ENCODE measurements around the gene RRAS2.
A peak's percentile ranks its signal among the peaks of the same experiment; 100 is the strongest.
"Not testable (repeated sequence)": the region's sequence is repeated elsewhere in the genome, so short reads cannot be mapped to it uniquely, and the experiment has no call there.

The RRAS2 gene

DNA sequence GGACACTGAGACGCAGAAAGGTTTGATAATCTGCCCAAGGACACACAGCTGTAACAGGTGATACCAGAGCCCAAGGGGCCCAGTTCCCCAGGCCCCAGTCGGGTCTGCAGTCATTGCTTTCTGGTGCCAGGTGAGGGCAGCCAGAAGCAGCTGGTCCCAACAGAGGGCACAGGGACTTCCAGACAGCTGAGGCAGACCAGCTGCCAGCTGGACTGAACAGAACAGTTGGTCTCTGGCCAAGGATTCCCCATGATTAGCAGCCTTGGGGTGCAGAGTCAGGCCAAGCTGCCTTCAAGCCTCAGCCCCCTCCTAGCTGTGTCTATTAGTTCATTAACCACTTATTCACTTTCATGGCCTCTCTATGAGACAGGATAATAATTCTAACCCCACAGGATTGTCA is 105.6 kb downstream of the RRAS2 start:
- DNase-seq, result no peak

DNA sequence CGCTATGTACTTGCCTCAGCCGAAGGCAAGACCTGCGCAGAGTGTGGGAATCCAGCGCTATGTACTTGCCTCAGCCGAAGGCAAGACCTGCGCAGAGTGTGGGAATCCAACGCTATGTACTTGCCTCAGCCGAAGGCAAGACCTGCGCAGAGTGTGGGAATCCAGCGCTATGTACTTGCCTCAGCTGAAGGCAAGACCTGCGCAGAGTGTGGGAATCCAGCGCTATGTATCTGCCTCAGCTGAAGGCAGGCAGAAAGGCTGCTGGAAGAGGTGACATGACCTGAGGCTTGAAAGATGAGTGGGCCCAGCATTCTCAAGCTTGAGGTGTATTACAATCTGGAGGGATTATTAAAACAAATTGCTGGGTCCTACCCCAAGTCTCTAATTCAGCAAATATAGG is 106.5 kb downstream of the RRAS2 start:
- not testable (repeated sequence) for DNase-seq

DNA sequence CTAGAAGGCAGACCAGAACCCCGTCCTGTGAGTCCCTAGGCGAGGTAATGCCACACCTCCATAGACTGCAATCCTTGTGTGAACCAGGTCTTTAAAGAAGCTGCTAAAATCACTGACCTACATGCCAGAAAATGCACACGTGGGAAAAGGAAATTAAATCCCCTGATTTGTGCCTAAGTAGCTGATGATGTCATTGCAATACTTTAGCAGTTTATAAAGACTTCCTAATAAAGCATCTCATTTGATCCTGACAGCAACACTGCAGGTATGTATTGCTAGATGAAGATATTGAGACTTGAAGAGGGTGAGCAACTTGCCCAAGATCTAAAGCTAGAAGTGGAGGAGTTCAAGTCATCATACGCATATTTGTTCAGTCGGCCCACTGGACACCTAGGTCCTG is 107.2 kb downstream of the RRAS2 start:
- no peak for DNase-seq

DNA sequence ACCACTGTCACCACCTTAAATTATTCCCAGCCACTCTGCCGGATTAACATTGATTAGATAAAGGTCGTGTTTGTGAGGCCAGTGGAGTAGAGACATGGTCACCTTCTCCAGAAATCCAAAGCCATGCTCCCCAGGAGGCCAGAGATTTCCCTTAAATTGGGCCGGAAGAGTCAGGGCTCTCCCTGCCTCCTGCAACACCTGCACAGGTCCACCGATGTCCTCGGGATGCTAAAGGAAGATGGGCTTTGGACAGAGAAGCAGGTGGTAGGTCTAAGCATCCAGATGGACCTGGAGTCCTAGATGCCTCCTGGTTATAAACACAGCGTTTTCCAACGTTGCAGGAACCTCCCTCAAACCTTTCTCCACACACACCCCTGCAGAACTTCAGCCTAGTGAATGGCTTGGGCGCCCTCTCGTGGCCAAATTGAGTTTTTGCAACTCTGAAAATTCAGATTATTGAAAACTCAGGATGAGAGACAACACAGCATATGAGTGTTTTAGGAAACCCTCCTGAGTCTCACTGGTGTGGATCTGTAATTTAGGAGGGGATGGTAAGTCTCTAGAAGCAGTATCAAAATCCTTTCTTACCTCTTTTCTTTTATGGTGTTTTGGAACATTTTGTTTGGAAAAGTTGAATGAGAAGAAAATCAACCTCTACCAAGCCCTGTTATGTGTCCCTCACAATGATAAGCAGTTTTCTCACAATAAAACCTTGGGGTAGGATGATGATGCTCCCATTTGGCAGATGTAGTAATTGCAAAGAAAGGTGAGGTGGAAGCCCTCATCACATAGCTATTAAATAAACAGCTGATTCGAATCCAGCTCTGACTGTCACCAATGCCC is 109.6 kb downstream of the RRAS2 start:
- DNase-seq, result peak; percentile 48

DNA sequence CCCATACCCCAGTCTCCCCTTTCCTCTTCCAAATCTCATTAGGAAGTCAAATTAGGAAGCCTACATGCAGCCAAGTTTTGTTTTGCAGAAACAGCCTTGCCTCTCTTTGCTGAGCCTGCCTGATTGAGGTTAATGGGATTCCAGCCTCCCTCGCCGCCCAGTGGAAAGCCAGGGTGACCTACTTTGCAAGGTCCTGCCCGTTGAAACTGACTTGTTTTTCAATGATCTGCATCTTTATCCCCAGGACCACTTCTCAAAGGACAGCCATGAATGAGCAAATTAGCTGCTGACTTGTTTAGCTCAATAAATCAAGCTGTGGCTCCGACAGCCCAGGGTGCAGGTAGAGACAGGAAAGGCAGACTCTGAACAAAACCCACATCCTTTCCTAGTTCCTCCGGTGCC is 110.4 kb downstream of the RRAS2 start:
- DNase-seq, result no peak

DNA sequence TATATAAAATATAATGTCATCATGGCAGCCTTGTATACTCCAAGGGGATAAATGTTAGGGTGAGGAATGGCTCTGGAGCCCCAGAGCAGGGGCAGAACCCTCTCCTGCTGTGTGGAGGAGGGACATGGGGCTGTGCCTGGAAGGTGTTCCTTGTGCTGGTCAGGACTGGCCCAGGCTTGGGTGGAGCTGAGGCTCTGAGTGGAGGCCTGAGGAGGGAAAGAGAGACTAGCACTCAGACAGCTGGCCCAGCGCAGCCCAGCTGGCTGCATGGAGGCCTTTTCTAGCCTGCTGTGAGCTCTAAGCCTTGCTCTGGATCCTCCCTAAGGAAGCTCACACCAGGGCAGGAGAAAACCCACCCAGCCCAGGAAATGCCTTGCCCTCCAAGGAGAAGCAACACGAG is 113.5 kb downstream of the RRAS2 start:
- no peak for DNase-seq

DNA sequence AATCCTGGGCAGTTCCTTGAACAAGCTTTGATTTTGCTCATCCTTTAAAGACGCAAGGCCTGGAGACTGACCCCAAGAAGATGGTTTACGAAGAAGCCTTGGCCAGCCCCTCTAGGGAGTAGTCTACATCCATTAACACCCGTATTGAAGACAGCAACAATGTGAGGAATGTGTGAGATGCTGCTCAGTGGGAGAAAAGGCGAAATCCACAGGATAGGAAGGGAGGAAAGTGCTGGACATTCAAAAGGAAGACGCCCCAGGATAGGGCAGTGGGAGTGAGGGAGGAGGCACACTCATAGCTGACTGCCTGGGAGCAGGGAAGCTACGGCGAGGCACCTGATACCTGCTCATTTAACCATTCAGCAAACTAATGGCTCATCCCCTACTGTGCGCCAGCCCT is 114.1 kb downstream of the RRAS2 start:
- DNase-seq, result no peak

DNA sequence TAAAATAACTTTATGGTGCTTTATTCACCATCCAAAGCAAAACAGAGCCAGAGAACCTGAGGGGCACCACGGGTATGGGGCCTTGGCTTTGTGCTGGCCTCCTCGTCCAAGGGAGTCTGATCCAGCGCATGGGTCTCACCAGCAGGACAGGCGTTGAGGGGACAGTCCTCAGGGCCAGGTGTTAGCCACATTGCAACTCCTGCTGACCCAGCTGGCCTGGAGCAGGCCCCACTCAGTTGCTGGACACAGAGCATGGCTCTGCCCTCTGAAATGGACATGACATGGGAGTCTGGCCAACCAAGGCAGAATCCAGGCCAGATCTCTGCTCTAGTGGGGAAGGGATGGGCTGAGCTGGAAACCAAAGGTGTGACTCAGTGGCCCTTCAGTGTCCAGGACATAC is 116.2 kb downstream of the RRAS2 start:
- no peak for DNase-seq

DNA sequence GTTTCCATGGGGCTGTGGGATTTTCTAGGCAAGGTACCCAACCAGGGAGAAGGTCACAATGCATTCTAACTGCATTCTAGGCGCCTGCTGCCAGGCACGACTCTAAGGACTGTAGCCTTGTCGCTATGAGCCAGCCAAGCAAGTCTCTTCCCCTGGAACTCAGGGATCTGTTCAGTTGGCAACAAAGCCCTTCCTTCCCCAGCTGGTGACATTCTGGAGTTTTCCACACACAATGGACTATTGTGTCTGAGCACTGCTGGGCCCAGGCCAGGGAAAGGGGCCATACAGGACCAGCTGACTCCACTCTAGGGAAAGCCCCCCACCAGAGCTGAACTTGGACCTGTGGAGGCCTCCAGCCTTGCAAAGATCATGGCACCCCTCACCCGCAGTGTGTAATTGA is 116.8 kb downstream of the RRAS2 start:
- no peak for DNase-seq

DNA sequence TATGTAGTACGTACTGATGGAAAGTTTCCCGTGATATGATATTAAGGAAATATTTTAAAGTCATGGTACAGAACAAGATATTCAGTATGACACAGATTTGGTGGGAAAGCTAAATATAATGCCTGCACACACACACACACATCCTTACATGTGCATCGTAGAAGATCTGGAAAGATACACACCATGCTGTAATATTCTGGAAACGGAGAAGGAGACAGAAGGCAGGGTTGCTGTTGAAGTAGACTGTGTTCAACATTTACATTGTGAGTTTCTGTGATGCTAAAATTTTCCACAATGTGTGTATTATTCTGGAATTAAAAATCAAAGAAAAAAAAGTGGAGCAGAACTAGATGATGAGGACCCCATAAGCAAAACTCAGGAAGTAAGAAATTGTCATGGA is 118.0 kb downstream of the RRAS2 start:
- no peak for DNase-seq

DNA sequence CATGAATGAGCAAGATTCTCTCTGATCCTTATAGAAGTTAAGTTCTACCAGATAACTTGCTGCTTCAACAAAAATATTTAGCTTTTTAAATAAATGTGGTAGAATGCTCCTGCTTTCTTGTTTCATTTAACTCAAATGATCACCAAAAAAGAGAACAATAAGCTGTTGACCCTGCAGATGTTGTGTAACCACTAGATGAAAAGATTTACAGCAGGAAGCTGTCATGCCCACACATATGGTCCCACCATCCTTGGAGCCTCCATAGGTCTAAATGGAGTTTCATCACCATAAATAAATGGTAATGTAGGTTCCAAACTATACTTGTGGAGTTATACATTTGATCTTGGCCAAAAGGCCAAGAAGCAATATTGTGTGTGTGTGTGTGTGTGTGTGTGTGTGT is 118.8 kb downstream of the RRAS2 start:
- no peak for DNase-seq

DNA sequence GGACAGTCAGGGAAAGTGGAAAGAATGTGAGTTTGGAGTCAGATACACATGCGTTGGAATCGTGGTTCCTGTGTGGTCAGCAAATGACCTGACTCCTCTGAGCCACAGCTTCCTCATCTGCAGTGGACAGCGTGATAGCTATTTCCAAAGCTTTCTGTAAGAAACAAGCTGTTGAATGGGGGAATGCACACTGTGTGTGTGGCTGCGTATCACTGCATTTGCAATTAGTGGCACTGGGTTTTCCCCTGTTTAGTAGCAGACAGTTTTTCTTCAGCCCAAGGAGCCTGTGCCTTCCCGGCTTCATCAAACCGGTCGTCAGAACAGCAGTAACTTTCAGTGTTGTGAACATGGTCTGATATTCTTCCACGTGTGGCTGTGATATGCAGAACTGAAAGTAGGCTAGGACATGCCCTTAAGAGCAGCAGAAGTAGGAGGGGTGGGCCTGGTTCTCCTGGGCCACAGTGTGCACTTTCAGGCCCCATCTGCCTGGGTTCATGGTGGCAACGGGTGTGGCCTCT is 121.5 kb downstream of the RRAS2 start:
- DNase-seq, result no peak

DNA sequence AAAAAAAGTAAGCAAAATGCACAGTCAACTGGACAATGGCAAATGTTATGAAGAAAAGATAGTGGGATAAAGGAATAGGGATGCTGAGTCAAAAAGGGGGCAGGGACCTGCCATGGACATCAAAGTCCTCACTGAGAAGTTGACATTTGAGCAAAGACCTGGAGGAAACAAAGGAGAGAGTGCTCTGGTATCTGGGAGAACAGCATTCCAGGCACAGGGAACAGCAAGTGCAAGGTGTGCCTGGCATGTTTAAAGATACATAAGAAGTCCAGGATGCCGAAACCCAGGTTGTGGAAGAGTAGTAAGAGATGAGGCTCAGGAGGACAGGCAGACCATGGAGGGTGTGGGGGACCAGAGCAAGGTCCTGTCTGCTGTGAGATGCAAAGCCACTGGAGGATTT is 123.3 kb downstream of the RRAS2 start:
- DNase-seq, result no peak

DNA sequence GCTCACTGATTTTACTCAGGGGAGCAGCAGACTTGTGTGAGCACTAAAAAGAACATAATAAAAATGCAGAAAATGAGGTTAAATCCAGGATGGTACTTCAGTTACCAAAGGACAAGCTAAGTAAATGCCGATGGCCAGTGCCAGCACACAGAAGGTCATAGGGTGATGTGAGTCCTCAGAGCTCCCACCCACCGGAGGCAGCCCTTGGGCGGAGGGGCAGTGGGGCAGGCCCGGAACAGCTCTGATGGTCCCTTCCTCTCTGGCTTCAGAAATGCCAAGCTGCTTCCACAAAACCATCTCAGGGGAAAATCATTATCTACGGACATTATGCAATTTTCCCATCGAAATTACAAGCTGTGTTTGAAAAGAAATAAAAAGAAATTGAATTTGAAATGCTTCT is 124.5 kb downstream of the RRAS2 start:
- DNase-seq, result no peak

DNA sequence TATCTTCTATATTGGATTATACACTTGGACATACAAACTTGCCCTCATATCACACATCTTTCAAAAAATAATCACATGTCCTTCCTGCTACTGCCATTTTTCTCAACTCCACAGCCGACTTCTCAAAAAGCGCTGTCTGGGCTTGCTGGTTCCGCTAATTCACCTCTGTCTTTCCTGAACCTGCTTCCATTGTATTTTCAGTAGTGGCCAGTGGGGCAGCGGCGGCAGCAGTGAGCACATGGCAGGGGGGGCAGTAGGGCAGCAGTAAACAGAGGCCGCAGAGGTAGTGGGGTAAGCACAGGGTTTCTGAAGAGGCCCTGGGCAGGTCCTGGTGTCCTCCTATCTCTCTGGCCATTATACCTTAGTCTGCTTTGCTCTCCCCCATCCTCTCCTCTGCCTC is 126.3 kb downstream of the RRAS2 start:
- no peak for DNase-seq

DNA sequence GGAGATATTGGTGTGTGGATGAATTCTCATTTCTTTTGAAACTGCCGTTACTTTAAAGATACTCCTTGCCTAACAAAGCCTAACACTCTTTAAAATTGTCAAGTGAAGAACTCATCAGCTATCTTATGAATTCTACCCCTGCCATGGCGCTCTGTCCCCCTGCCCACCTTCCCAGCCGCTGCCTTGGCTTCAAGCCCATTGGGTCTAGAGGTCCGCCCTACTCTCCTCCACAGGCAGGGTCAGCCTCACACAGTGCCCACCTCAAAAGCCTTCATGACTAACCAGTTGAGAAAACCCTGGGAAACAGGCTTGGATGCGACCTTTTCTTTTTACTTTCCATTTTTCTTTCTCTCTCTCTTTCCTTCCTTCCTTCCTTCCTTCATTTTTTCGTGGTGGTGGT is 128.6 kb downstream of the RRAS2 start:
- no peak for DNase-seq

DNA sequence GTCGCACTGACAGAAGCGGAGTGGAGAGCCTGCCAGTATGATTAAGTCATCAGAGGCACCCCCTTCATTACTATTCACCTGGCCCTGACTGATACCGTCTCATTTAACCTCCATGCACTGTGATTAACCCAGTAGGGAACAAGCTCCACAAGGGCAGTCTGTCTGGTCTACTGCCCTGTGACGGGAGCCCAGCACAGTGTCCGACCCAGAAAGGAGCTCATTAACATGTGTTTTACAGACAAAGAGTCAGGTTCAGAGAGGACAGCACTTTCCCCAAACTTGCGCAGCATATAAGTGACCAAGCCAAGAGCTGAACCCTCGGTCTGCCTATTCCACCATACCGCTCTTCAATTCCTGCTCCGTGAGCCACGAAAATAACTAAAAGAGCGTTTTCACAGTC is 129.5 kb downstream of the RRAS2 start:
- DNase-seq, result no peak

DNA sequence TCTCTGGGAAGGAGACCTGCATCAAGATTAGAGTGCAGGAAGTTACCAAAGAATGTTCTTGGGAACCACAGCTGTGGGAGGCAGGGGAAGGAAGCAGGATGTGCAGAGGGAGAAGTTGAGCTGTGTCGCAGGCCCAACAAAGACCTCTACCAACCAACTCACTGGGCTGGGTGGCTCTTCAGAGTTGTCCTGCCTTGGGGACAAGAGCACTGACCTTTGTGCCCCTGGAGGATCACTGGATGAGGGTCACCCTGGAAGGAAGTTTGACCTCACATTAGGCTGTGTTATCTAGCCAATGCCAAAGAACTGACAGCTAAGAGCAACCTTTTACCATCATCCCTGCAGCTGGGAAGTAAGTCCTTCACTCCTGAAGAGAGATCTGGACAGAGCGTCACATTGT is 130.6 kb downstream of the RRAS2 start:
- no peak for DNase-seq
